ENCODE data around the gene ENDOV.

Gene ENDOV

DNA sequence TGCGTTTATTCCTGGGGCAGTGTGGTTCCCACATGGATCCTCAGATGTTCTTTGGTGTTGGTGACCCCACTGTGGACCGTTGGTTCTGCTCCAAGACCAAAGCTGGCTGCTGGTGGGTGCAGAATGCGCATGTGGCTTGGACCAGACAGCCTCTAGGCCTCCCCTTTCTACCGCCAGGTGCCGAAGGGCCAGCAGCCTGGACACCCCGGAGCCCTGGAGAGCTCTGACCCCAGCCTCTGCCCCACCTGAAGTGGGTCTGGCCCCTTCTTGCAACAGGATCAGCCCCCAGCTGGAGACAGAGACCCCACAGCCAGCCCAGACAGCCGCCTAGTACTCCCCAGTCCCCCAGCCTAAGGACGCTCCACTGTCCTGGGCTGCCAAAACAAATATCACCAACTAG is 43.0 kb downstream of the ENDOV start:
- Histone ChIP-seq H3K27ac (ENCODE audit: low read length) (no peak overlapping the region), H3K79me2 (ENCODE audit: insufficient read depth, low read length) (peaks cover 7% of the 10 kb centered on the region), H3K27me3 (ENCODE audit: insufficient read depth, low read length, poor library complexity) (no peaks in the 10 kb centered on the region), H3K4me1 (ENCODE audit: insufficient read depth, low read length) (peaks cover 22% of the 10 kb centered on the region), H3K4me3 (ENCODE audit: low read depth in 1 of 2, low read length in 2 of 2) (no peak overlapping the region), H3K4me2 (ENCODE audit: insufficient read depth, low read length) (no peak overlapping the region), H4K20me1 (ENCODE audit: insufficient read depth, low read length) (no peaks in the 10 kb centered on the region), H3K36me3 (ENCODE audit: insufficient read depth, low read length) (no peaks in the 10 kb centered on the region; the same call in 1 of the 2 replicates), H3K9ac (ENCODE audit: low read depth, low read length) (no peak overlapping the region), H3K9me3 (ENCODE audit: insufficient read depth, low read length, severe bottlenecking) (no peaks in the 10 kb centered on the region), H2AFZ (ENCODE audit: low read depth, low read length) (no peak overlapping the region)
- no peak for DNase-seq
- ATAC-seq (ENCODE audit: insufficient read depth, low read depth), result no peak
- TF ChIP-seq EZH2 (IDR thresholded peaks at IDR 0.05; ENCODE audit: borderline replicate concordance, low read depth, low read length, severe bottlenecking) (no peak), CTCF (IDR thresholded peaks at IDR 0.05; ENCODE audit: borderline replicate concordance, extremely low read depth, low read length, poor library complexity, severe bottlenecking) (no peak)

GRCh38 chr17:80459234-80459633 is 44.3 kb downstream of the ENDOV start:
- Histone ChIP-seq H3K9me3 (ENCODE audit: insufficient read depth, low read length, severe bottlenecking) (no peaks in the 10 kb centered on the region), H3K4me1 (ENCODE audit: insufficient read depth, low read length) (peaks cover 11% of the 10 kb centered on the region), H3K9ac (ENCODE audit: low read depth, low read length) (no peak overlapping the region), H4K20me1 (ENCODE audit: insufficient read depth, low read length) (no peaks in the 10 kb centered on the region), H3K4me3 (ENCODE audit: low read depth in 1 of 2, low read length in 2 of 2) (no peak overlapping the region), H3K4me2 (ENCODE audit: insufficient read depth, low read length) (no peak overlapping the region), H2AFZ (ENCODE audit: low read depth, low read length) (no peak overlapping the region), H3K36me3 (ENCODE audit: insufficient read depth, low read length) (no peaks in the 10 kb centered on the region; the same call in 1 of the 2 replicates), H3K79me2 (ENCODE audit: insufficient read depth, low read length) (peaks cover under 1% of the 10 kb centered on the region), H3K27ac (ENCODE audit: low read length) (no peak overlapping the region), H3K27me3 (ENCODE audit: insufficient read depth, low read length, poor library complexity) (no peaks in the 10 kb centered on the region)
- TF ChIP-seq EZH2 (IDR thresholded peaks at IDR 0.05; ENCODE audit: borderline replicate concordance, low read depth, low read length, severe bottlenecking), result no peak
- TF ChIP-seq CTCF (IDR thresholded peaks at IDR 0.05; ENCODE audit: borderline replicate concordance, extremely low read depth, low read length, poor library complexity, severe bottlenecking), result no peak
- DNase-seq (no peak), ATAC-seq (ENCODE audit: insufficient read depth, low read depth) (no peak)

DNA sequence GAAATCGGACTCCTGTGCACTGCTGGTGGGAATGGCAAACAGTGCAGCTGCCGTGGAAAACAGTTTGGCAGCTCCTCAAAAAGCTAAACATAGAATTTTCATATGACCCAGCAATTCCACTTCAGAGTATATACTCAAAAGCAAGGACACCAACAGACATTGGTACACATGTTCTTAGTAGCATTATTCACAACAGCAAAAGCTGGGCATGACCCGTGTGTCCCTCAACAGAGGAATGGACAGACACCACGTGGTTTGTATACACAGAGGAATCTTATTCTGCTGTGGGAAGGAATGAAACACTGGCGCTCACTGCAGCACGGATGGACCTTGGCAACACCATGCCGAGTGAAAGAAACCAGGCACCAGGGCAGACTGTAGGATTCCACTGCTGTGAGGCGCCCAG is 45.5 kb downstream of the ENDOV start:
- Histone ChIP-seq H3K79me2 (ENCODE audit: insufficient read depth, low read length) (no peaks in the 10 kb centered on the region), H2AFZ (ENCODE audit: low read depth, low read length) (no peak overlapping the region), H3K4me1 (ENCODE audit: insufficient read depth, low read length) (peaks cover 7% of the 10 kb centered on the region), H3K27ac (ENCODE audit: low read length) (no peak overlapping the region), H3K36me3 (ENCODE audit: insufficient read depth, low read length) (no peaks in the 10 kb centered on the region), H4K20me1 (ENCODE audit: insufficient read depth, low read length) (no peaks in the 10 kb centered on the region), H3K4me3 (ENCODE audit: low read depth in 1 of 2, low read length in 2 of 2) (no peak overlapping the region), H3K9ac (ENCODE audit: low read depth, low read length) (no peak overlapping the region), H3K4me2 (ENCODE audit: insufficient read depth, low read length) (no peak overlapping the region), H3K27me3 (ENCODE audit: insufficient read depth, low read length, poor library complexity) (no peaks in the 10 kb centered on the region), H3K9me3 (ENCODE audit: insufficient read depth, low read length, severe bottlenecking) (no peaks in the 10 kb centered on the region)
- ATAC-seq (ENCODE audit: insufficient read depth, low read depth), result no peak
- DNase-seq, result no peak
- TF ChIP-seq EZH2 (IDR thresholded peaks at IDR 0.05; ENCODE audit: borderline replicate concordance, low read depth, low read length, severe bottlenecking), result no peak
- TF ChIP-seq CTCF (IDR thresholded peaks at IDR 0.05; ENCODE audit: borderline replicate concordance, extremely low read depth, low read length, poor library complexity, severe bottlenecking), result no peak

Data from DND-41 (cell line).